ENCODE measurements around the gene NCOR1. TPM values are rescaled to one million over a fixed set of nuclear protein-coding genes. Genes with fewer than 3 reads are reported as not detected.

Gene NCOR1
- total and polyA plus RNA-seq, 9 of the 15 experiments (the other 6 are each of a cell fraction or from before 2014, with no cell fraction given) = 20.2 to 66.5 (median 50.9) TPM

DNA sequence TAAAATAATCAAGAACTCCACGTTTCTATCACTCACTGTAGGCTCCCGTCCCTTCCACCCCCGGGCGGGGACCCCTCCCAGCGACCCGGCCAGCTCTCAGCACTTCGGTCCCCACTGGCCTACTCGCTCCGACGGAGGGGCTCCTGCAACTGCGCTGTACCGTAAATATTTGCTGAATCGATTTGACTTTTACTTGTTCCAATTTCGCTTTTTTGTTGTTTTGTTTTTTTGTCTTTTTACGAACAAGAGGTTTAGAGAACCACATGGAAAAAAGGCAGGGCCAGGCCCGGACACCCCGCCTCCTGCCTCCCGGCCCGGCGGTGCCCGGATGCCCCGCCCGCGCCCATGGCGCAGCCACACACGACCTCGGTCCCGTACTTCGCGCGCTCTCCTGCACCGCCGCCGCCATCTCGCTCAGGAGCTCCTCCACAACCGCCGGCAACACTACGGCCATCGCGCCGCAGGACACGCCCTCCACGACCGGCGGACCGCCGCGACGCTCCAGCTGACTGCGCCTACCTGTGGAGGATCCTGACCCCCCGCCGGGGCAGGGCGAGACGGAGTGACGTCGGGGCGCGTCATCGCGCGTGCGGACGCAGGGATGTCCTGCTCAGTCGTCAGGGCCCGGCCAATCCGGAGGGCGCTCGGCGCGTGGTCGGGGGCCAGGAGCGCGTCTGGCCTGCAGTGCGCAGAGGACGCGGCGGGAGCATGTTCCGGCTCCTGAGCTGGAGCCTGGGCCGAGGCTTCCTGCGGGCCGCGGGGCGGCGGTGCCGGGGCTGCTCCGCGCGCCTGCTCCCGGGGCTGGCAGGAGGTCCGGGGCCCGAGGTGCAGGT lies 216.0 kb downstream of the NCOR1 start, which contains the start of the genes TTC19 and ZSWIM7 (continued):
- TF ChIP-seq, protein P1, sequence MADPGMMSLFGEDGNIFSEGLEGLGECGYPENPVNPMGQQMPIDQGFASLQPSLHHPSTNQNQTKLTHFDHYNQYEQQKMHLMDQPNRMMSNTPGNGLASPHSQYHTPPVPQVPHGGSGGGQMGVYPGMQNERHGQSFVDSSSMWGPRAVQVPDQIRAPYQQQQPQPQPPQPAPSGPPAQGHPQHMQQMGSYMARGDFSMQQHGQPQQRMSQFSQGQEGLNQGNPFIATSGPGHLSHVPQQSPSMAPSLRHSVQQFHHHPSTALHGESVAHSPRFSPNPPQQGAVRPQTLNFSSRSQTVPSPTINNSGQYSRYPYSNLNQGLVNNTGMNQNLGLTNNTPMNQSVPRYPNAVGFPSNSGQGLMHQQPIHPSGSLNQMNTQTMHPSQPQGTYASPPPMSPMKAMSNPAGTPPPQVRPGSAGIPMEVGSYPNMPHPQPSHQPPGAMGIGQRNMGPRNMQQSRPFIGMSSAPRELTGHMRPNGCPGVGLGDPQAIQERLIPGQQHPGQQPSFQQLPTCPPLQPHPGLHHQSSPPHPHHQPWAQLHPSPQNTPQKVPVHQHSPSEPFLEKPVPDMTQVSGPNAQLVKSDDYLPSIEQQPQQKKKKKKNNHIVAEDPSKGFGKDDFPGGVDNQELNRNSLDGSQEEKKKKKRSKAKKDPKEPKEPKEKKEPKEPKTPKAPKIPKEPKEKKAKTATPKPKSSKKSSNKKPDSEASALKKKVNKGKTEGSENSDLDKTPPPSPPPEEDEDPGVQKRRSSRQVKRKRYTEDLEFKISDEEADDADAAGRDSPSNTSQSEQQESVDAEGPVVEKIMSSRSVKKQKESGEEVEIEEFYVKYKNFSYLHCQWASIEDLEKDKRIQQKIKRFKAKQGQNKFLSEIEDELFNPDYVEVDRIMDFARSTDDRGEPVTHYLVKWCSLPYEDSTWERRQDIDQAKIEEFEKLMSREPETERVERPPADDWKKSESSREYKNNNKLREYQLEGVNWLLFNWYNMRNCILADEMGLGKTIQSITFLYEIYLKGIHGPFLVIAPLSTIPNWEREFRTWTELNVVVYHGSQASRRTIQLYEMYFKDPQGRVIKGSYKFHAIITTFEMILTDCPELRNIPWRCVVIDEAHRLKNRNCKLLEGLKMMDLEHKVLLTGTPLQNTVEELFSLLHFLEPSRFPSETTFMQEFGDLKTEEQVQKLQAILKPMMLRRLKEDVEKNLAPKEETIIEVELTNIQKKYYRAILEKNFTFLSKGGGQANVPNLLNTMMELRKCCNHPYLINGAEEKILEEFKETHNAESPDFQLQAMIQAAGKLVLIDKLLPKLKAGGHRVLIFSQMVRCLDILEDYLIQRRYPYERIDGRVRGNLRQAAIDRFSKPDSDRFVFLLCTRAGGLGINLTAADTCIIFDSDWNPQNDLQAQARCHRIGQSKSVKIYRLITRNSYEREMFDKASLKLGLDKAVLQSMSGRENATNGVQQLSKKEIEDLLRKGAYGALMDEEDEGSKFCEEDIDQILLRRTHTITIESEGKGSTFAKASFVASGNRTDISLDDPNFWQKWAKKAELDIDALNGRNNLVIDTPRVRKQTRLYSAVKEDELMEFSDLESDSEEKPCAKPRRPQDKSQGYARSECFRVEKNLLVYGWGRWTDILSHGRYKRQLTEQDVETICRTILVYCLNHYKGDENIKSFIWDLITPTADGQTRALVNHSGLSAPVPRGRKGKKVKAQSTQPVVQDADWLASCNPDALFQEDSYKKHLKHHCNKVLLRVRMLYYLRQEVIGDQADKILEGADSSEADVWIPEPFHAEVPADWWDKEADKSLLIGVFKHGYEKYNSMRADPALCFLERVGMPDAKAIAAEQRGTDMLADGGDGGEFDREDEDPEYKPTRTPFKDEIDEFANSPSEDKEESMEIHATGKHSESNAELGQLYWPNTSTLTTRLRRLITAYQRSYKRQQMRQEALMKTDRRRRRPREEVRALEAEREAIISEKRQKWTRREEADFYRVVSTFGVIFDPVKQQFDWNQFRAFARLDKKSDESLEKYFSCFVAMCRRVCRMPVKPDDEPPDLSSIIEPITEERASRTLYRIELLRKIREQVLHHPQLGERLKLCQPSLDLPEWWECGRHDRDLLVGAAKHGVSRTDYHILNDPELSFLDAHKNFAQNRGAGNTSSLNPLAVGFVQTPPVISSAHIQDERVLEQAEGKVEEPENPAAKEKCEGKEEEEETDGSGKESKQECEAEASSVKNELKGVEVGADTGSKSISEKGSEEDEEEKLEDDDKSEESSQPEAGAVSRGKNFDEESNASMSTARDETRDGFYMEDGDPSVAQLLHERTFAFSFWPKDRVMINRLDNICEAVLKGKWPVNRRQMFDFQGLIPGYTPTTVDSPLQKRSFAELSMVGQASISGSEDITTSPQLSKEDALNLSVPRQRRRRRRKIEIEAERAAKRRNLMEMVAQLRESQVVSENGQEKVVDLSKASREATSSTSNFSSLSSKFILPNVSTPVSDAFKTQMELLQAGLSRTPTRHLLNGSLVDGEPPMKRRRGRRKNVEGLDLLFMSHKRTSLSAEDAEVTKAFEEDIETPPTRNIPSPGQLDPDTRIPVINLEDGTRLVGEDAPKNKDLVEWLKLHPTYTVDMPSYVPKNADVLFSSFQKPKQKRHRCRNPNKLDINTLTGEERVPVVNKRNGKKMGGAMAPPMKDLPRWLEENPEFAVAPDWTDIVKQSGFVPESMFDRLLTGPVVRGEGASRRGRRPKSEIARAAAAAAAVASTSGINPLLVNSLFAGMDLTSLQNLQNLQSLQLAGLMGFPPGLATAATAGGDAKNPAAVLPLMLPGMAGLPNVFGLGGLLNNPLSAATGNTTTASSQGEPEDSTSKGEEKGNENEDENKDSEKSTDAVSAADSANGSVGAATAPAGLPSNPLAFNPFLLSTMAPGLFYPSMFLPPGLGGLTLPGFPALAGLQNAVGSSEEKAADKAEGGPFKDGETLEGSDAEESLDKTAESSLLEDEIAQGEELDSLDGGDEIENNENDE (IDR thresholded peaks at IDR 0.05; ENCODE audit: low read depth, low read length) = no peak
- TF ChIP-seq PRMT5 (CRISPR knock-in tag; IDR thresholded peaks at IDR 0.05) (no peak), RFX7 (CRISPR knock-in tag; IDR thresholded peaks at IDR 0.05) (no peak), XRCC4 (IDR thresholded peaks at IDR 0.05; ENCODE audit: extremely low read depth, insufficient read depth, insufficient read length) (no peak), TBL1XR1 (IDR thresholded peaks at IDR 0.05; ENCODE audit: low read length in 2 of 2) (peak in 1 of 2 experiments; percentile 82; a peak in 1 of 4 replicates), ZNF354B (CRISPR knock-in tag; IDR thresholded peaks at IDR 0.05) (no peak), NFE2L1 (tag; IDR thresholded peaks at IDR 0.05; ENCODE audit: borderline replicate concordance, low read depth) (no peak), FOS (IDR thresholded peaks at IDR 0.05; ENCODE audit: extremely low read depth, insufficient read length) (no peak), ZBTB1 (CRISPR knock-in tag; IDR thresholded peaks at IDR 0.05; ENCODE audit: borderline replicate concordance, low read depth) (no peak; the same call in 1 of the 2 replicates), MTA2 (IDR thresholded peaks at IDR 0.05; ENCODE audit: low read depth) (no peak), CBX5 (IDR thresholded peaks at IDR 0.05; ENCODE audit: borderline replicate concordance, low read depth) (no peak), ZSCAN29 (IDR thresholded peaks at IDR 0.05) (no peak), ILK (tag; IDR thresholded peaks at IDR 0.05; ENCODE audit: borderline replicate concordance, low read depth) (no peak), MYNN (IDR thresholded peaks at IDR 0.05) (no peak), MYNN (CRISPR knock-in tag; IDR thresholded peaks at IDR 0.05) (no peak)
- TF ChIP-seq, protein P2, sequence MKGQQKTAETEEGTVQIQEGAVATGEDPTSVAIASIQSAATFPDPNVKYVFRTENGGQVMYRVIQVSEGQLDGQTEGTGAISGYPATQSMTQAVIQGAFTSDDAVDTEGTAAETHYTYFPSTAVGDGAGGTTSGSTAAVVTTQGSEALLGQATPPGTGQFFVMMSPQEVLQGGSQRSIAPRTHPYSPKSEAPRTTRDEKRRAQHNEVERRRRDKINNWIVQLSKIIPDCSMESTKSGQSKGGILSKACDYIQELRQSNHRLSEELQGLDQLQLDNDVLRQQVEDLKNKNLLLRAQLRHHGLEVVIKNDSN (CRISPR knock-in tag; IDR thresholded peaks at IDR 0.05) = peak; percentile 66; the same call in 1 of the 2 replicates
